H9 (cell line): Measurements from ENCODE around the gene ADAMTS18. TPM values are rescaled to one million over a fixed set of nuclear protein-coding genes. Genes with fewer than 3 reads are reported as not detected.

Source experiments
- DNase-seq: peaks from one replicate; pipeline ENCODE4 v3.0.0-alpha.2; 2017
- H2AFZ ChIP-seq: one replicate; pipeline ENCODE4 v1.6.1; 2013; ENCODE audit warnings: mild to moderate bottlenecking, low read length, control low read depth, moderate library complexity
- H2AK5ac ChIP-seq: 2 replicates; pipeline ENCODE4 v1.6.1; 2013; ENCODE audit warnings: low read length, control low read depth, mixed read lengths; ENCODE audit not compliant: insufficient read length
- H2BK120ac ChIP-seq: one replicate; pipeline ENCODE4 v1.6.1; 2013; ENCODE audit warnings: low read depth, mild to moderate bottlenecking, low read length, control low read depth, inconsistent platforms; ENCODE audit not compliant: poor library complexity, severe bottlenecking
- H2BK12ac ChIP-seq: 2 replicates; pipeline ENCODE4 v1.6.1; 2013; ENCODE audit warnings: low read length, control low read depth, mixed read lengths, low read depth; ENCODE audit not compliant: insufficient read length
- H2BK15ac ChIP-seq: 2 replicates; pipeline ENCODE4 v1.6.1; 2013; ENCODE audit warnings: low read depth, low read length, control low read depth
- H2BK20ac ChIP-seq: one replicate; pipeline ENCODE4 v1.6.1; 2013; ENCODE audit warnings: low read depth, mild to moderate bottlenecking, low read length, control low read depth, inconsistent platforms; ENCODE audit not compliant: poor library complexity, severe bottlenecking
- H2BK5ac ChIP-seq: 2 replicates; pipeline ENCODE4 v1.6.1; 2013; ENCODE audit warnings: low read length, control low read depth, mixed read lengths; ENCODE audit not compliant: insufficient read length
- H3K14ac ChIP-seq: 2 replicates; pipeline ENCODE4 v1.6.1; 2013; ENCODE audit warnings: low read length, control low read depth; ENCODE audit not compliant: insufficient read depth
- H3K18ac ChIP-seq: 2 replicates; pipeline ENCODE4 v1.6.1; 2013; ENCODE audit warnings: low read depth, mild to moderate bottlenecking, mixed read lengths, low read length, control low read depth; ENCODE audit not compliant: insufficient read length
- H3K23ac ChIP-seq: 2 replicates; pipeline ENCODE4 v1.6.1; 2013; ENCODE audit warnings: low read length, control low read depth, mixed read lengths, low read depth; ENCODE audit not compliant: insufficient read length
- H3K23me2 ChIP-seq: 2 replicates; pipeline ENCODE4 v1.6.1; 2013; ENCODE audit warnings: low read depth, mild to moderate bottlenecking, mixed read lengths, low read length, control low read depth; ENCODE audit not compliant: insufficient read length, poor library complexity, severe bottlenecking
- H3K27ac ChIP-seq: 2 replicates; pipeline ENCODE4 v1.5.1; 2013; ENCODE audit warnings: low read length, control low read depth, mixed read lengths, low read depth; ENCODE audit not compliant: insufficient read length
- H3K27me3 ChIP-seq: 2 replicates; pipeline ENCODE4 v1.6.1; 2013; ENCODE audit warnings: low read length, control low read depth, inconsistent platforms; ENCODE audit not compliant: insufficient read depth
- H3K4ac ChIP-seq: 2 replicates; pipeline ENCODE4 v1.6.1; 2013; ENCODE audit warnings: low read depth, mild to moderate bottlenecking, control low read depth, inconsistent platforms, low read length, moderate library complexity
- H3K4me1 ChIP-seq: 2 replicates; pipeline ENCODE4 v1.6.1; 2013; ENCODE audit warnings: low read length, control low read depth, inconsistent platforms; ENCODE audit not compliant: insufficient read depth
- H3K4me2 ChIP-seq: 2 replicates; pipeline ENCODE4 v1.6.1; 2013; ENCODE audit warnings: low read length, control low read depth, mixed read lengths; ENCODE audit not compliant: insufficient read length, insufficient read depth
- H3K56ac ChIP-seq: 2 replicates; pipeline ENCODE4 v1.6.1; 2013; ENCODE audit warnings: low read depth, mild to moderate bottlenecking, mixed read lengths, low read length, control low read depth; ENCODE audit not compliant: insufficient read length
- H3K79me1 ChIP-seq: 2 replicates; pipeline ENCODE4 v1.6.1; 2013; ENCODE audit warnings: low read depth, mild to moderate bottlenecking, moderate library complexity, low read length, control low read depth, inconsistent platforms; ENCODE audit not compliant: insufficient read depth, poor library complexity, severe bottlenecking
- H3K79me2 ChIP-seq: 2 replicates; pipeline ENCODE4 v1.6.1; 2013; ENCODE audit warnings: low read length, control low read depth, inconsistent platforms; ENCODE audit not compliant: insufficient read depth
- H3K9ac ChIP-seq: 2 replicates; pipeline ENCODE4 v1.6.1; 2013; ENCODE audit warnings: low read length, control low read depth, mixed read lengths; ENCODE audit not compliant: insufficient read length; ENCODE audit errors: extremely low read depth
- H3K9me3 ChIP-seq: one replicate; pipeline ENCODE4 v1.6.1; 2013; ENCODE audit warnings: low read depth, low read length, inconsistent platforms; ENCODE audit not compliant: control insufficient read depth
- H3T11ph ChIP-seq: one replicate; pipeline ENCODE4 v1.6.1; 2013; ENCODE audit warnings: mild to moderate bottlenecking, low read length, control low read depth, inconsistent platforms
- H4K20me1 ChIP-seq: one replicate; pipeline ENCODE4 v1.6.1; 2013; ENCODE audit not compliant: control insufficient read depth, insufficient read length, insufficient read depth
- H4K5ac ChIP-seq: 2 replicates; pipeline ENCODE4 v1.6.1; 2013; ENCODE audit warnings: low read depth, mild to moderate bottlenecking, mixed read lengths, low read length, control low read depth; ENCODE audit not compliant: insufficient read length
- H4K8ac ChIP-seq: replicated peaks from 2 replicates; pipeline ENCODE4 v1.6.1; 2013; ENCODE audit warnings: low read length, control low read depth, mixed read lengths, low read depth; ENCODE audit not compliant: insufficient read length
- H4K91ac ChIP-seq: 2 replicates; pipeline ENCODE4 v1.6.1; 2013; ENCODE audit warnings: low read depth, mild to moderate bottlenecking, moderate library complexity, mixed read lengths, low read length, control low read depth; ENCODE audit not compliant: insufficient read length
- H3K27ac Mint-ChIP-seq, 3 experiments: 2 replicates in 2 of 3; 3 replicates in 1 of 3; pipeline ENCODE4 v1.8.0; 2020 to 2021; ENCODE audit warnings: mixed read lengths in 3 of 3, mild to moderate bottlenecking in 1 of 3, moderate library complexity in 1 of 3
- H3K27me3 Mint-ChIP-seq: 2 replicates; pipeline ENCODE4 v1.8.0; 2021; ENCODE audit warnings: low read depth, mild to moderate bottlenecking, moderate library complexity, mixed read lengths
- H3K36me3 Mint-ChIP-seq, 3 experiments: 2 replicates in 2 of 3; 3 replicates in 1 of 3; pipeline ENCODE4 v1.8.0; 2020 to 2021; ENCODE audit warnings: low read depth in 3 of 3, mixed read lengths in 3 of 3; ENCODE audit not compliant: insufficient read depth in 1 of 3
- H3K4me1 Mint-ChIP-seq, 2 experiments: 2 replicates each; pipeline ENCODE4 v1.8.0; 2020; ENCODE audit warnings: mixed read lengths in 2 of 2
- H3K4me3 Mint-ChIP-seq, 2 experiments: 2 replicates in 1 of 2; 3 replicates in 1 of 2; pipeline ENCODE4 v1.8.0; 2020 to 2021; ENCODE audit warnings: mild to moderate bottlenecking in 2 of 2, mixed read lengths in 2 of 2, moderate library complexity in 1 of 2
- H3K9me3 Mint-ChIP-seq, 2 experiments: 2 replicates in 1 of 2; 3 replicates in 1 of 2; pipeline ENCODE4 v1.8.0; 2020; ENCODE audit warnings: mild to moderate bottlenecking in 2 of 2, mixed read lengths in 2 of 2, moderate library complexity in 1 of 2
- WGBS: extraction: QIAGEN DNeasy Blood & Tissue Kit; methylation state at CpG from one replicate; pipeline ENCODE4 v1.1.7; 2013; ENCODE audit warnings: missing lambda C conversion rate, low lambda C conversion rate, mixed read lengths; ENCODE audit not compliant: insufficient read length; ENCODE audit errors: extremely low coverage; 5-methylcytosine and 5-hydroxymethylcytosine counted together
- total RNA-seq: library from RNA; stranded (reverse); gene quantifications from 2 replicates; pipeline ENCODE4 v1.2.1, GENCODE V29; 2021
- TF ChIP-seq, protein P1 (sequence below): fragments of 200-600 bp; sonication (generic); conservative IDR thresholded peaks from 3 replicates; pipeline ENCODE4 v1.8.0; 2021; ENCODE audit warnings: antibody characterized with exemption, mild to moderate bottlenecking

ADAMTS18 gene
- total RNA-seq, 1 experiment from 2014 or later = 0.07 TPM

DNA sequence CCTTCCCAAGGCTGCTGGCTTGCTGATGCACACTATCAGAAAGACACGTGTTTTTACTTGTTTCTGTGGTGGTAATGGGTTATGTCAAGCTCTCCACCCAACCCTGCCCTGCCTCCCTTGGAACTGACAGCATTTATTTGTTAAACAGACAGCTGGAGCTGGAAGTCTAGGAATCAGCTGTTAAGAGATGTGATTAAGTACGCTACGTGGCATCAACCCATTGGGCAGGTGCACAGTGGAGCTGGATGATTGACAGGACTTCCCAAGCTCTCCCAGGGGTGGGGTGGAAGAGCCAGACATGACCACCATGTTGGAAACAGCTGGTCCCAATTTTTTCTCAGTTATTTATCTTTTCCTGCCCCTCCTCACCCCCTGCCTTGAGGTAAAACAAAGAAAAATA is 49.4 kb downstream of the ADAMTS18 start:
- peaks cover 22 to 24% of the 10 kb centered on the region in 2 experiments for H3K4me1 Mint-ChIP-seq
- Histone ChIP-seq H3K9ac (no peak overlapping the region), H2BK5ac (no peak overlapping the region), H3K18ac (no peak overlapping the region), H3T11ph (no peak overlapping the region), H3K56ac (no peak overlapping the region), H2BK20ac (no peak overlapping the region), H2BK12ac (no peak overlapping the region), H2BK120ac (no peak overlapping the region), H4K91ac (no peak overlapping the region), H3K79me1 (no peaks in the 10 kb centered on the region), H4K5ac (no peak overlapping the region), H3K4me1 (peaks cover 3% of the 10 kb centered on the region), H2AFZ (no peak overlapping the region), H3K23me2 (no peaks in the 10 kb centered on the region), H2AK5ac (no peak overlapping the region), H3K9me3 (no peaks in the 10 kb centered on the region), H4K20me1 (no peaks in the 10 kb centered on the region), H3K27ac (no peak overlapping the region), H2BK15ac (no peak overlapping the region), H4K8ac (no peak overlapping the region), H3K79me2 (no peaks in the 10 kb centered on the region), H3K23ac (no peak overlapping the region), H3K14ac (no peak overlapping the region), H3K4me2 (no peak overlapping the region), H3K27me3 (no peaks in the 10 kb centered on the region), H3K4ac (no peak overlapping the region)
- H3K9me3 Mint-ChIP-seq = no peaks in the 10 kb centered on the region
- no peak overlapping the region for H3K4me3 Mint-ChIP-seq
- WGBS = no CpG with 5 or more reads among the region's 3 CpGs
- DNase-seq = no peak
- TF ChIP-seq, protein P1, sequence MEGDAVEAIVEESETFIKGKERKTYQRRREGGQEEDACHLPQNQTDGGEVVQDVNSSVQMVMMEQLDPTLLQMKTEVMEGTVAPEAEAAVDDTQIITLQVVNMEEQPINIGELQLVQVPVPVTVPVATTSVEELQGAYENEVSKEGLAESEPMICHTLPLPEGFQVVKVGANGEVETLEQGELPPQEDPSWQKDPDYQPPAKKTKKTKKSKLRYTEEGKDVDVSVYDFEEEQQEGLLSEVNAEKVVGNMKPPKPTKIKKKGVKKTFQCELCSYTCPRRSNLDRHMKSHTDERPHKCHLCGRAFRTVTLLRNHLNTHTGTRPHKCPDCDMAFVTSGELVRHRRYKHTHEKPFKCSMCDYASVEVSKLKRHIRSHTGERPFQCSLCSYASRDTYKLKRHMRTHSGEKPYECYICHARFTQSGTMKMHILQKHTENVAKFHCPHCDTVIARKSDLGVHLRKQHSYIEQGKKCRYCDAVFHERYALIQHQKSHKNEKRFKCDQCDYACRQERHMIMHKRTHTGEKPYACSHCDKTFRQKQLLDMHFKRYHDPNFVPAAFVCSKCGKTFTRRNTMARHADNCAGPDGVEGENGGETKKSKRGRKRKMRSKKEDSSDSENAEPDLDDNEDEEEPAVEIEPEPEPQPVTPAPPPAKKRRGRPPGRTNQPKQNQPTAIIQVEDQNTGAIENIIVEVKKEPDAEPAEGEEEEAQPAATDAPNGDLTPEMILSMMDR = no peak
- H3K36me3 Mint-ChIP-seq = no peaks in the 10 kb centered on the region; a peak in 1 of 7 replicates
- H3K27ac Mint-ChIP-seq = no peak overlapping the region
- H3K27me3 Mint-ChIP-seq = no peaks in the 10 kb centered on the region
